ENCODE results near the gene MRPS27. TPM values are rescaled to one million over a fixed set of nuclear protein-coding genes. Genes with fewer than 3 reads are reported as not detected.
A peak's percentile ranks its signal among the peaks of the same experiment; 100 is the strongest.

The MRPS27 gene
- total RNA-seq, 4 donors from 2014 or later = 48.6 to 57.9 (median 55.1) TPM

DNA sequence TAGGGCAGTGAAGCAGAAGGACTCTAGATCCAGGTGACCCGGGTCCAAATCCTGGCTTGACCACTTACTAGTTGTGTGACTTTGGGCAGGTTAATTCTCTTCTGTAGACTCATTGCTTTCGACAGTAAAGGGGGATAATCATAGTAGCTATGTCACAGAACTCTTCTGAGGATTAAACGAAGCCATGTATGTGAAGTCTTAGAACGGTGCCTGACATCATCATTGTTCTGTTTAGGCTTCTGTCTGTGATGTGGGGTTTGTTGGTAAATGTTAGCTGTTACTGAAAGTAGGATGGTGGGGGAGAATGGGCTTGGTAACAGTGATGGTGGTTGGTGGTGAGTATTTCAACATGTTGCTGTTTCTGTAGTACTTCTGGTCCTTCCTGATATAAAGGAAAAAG lies 139.1 kb downstream of the MRPS27 start:
- WGBS, 2 donors (ENCODE audit: low coverage in 1 of 2) = 36 to 58% methylated on average over 3 of the region's 4 CpGs
- peak; percentile 10 for TF ChIP-seq POLR2AphosphoS5 (IDR thresholded peaks at IDR 0.05)
- no peak for TF ChIP-seq EP300 (IDR thresholded peaks at IDR 0.05)
- Histone ChIP-seq H3K27me3 (no peaks in the 10 kb centered on the region), H3K27ac (peak overlapping the region; percentile 40 to 84 (median 73)), H3K4me3 (no peak overlapping the region), H3K9me3 (no peaks in the 10 kb centered on the region), H3K36me3 (peaks cover 0 to 20% of the 10 kb centered on the region in 2 donors), H3K4me1 (peaks cover 0 to 76% (median 10%) of the 10 kb centered on the region in 3 donors)
- ATAC-seq = no peak

DNA sequence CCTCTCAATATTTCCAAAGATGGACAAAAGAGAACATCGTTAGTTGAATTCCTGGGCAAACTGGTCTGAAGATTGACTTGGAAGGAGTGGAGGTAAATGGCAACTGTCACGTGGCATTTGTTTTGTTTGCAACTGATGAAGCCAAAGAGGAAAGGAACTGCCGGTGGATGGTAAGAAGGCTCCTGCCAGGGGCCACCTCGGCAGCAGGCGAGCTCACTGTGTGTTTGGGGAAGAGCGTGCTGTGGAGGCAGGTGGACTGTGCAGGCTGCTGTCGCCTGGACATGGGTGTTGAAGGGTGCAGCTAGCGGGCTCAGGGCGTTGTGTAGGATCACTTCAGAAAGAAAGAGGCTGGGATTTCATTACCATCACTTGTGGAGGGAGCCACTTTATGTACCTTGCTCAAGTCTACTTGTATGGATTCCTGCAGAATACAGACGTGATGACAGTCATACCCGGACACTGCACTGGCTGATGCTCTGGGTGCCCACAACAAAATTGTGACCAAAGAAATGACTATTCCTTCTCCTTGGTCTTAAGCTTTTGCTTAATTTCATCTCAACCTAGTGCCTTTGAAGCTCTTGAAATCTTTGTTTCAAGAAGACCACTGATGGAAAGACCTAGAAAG lies 140.1 kb downstream of the MRPS27 start:
- H3K27me3 ChIP-seq = no peaks in the 10 kb centered on the region
- peaks cover 0 to 67% (median 4%) of the 10 kb centered on the region in 3 donors for H3K4me1 ChIP-seq
- 47 to 69% methylated on average over 6 to 10 of the region's 11 CpGs for WGBS, 2 donors (ENCODE audit: low coverage in 1 of 2)
- H3K36me3 ChIP-seq = peaks cover 0 to 26% of the 10 kb centered on the region in 2 donors
- peak overlapping the region; percentile 23 to 42 for H3K4me3 ChIP-seq
- TF ChIP-seq, protein P1, sequence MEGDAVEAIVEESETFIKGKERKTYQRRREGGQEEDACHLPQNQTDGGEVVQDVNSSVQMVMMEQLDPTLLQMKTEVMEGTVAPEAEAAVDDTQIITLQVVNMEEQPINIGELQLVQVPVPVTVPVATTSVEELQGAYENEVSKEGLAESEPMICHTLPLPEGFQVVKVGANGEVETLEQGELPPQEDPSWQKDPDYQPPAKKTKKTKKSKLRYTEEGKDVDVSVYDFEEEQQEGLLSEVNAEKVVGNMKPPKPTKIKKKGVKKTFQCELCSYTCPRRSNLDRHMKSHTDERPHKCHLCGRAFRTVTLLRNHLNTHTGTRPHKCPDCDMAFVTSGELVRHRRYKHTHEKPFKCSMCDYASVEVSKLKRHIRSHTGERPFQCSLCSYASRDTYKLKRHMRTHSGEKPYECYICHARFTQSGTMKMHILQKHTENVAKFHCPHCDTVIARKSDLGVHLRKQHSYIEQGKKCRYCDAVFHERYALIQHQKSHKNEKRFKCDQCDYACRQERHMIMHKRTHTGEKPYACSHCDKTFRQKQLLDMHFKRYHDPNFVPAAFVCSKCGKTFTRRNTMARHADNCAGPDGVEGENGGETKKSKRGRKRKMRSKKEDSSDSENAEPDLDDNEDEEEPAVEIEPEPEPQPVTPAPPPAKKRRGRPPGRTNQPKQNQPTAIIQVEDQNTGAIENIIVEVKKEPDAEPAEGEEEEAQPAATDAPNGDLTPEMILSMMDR (IDR thresholded peaks at IDR 0.05) = no peak
- no peak for TF ChIP-seq POLR2A (IDR thresholded peaks at IDR 0.05)
- no peak for TF ChIP-seq POLR2AphosphoS5 (IDR thresholded peaks at IDR 0.05)
- no peak for TF ChIP-seq EP300 (IDR thresholded peaks at IDR 0.05)
- peak overlapping the region; percentile 76 to 88 (median 84) for H3K27ac ChIP-seq
- peak; percentile 22 for ATAC-seq
- no peaks in the 10 kb centered on the region for H3K9me3 ChIP-seq

DNA sequence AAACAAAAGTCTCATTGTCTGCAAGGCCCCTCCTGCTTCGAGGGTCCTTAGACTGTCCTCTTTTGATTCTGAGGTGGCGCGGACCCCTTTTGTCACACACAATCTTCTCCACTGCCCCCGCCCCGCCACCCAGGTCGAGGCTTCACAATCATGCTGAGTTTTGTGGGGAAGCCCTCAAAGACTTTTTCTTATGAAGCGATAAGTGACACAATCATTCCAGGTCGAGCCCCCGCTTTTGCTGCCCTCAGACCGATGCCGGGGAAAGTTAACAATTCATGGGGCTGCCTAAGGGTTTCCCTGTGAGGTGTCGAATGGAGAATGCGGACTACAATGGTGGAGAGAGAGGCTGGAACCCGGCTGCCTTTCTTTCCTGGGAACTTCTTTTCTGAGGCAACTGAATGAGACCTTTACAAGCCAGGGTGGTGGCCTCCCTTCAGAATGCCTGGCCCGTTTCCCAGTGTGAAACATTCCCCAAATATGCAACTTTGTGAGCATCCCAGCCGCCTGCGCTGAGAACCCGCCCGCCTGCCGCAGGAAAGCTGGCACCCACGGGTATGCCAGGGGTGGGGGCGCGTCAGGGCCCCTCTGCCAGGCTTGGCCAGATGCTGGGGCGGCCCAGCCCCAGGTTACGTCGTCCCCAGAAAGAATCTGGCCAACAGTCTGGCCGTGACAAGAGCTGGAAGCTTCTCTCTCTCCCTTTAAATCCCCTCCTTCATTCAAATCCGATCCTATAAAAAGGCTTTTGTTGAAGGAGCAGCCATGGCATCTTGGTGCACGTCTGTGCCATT lies 140.8 kb downstream of the MRPS27 start:
- 36 to 52% methylated on average over 8 to 9 of the region's 29 CpGs for WGBS, 2 donors (ENCODE audit: low coverage in 1 of 2)
- H3K36me3 ChIP-seq = peaks cover 0 to 19% of the 10 kb centered on the region in 2 donors
- H3K27me3 ChIP-seq = no peaks in the 10 kb centered on the region
- H3K27ac ChIP-seq = peak overlapping the region; percentile 76 to 88 (median 84)
- no peak for TF ChIP-seq POLR2A (IDR thresholded peaks at IDR 0.05)
- TF ChIP-seq EP300 (IDR thresholded peaks at IDR 0.05) = peak; percentile 16
- TF ChIP-seq, protein P1 (IDR thresholded peaks at IDR 0.05) = no peak
- peak; percentile 72 for TF ChIP-seq POLR2AphosphoS5 (IDR thresholded peaks at IDR 0.05)
- ATAC-seq = peak; percentile 83
- peaks cover 0 to 59% (median 4%) of the 10 kb centered on the region in 3 donors for H3K4me1 ChIP-seq
- peak overlapping the region; percentile 23 to 42 for H3K4me3 ChIP-seq
- no peaks in the 10 kb centered on the region for H3K9me3 ChIP-seq

DNA sequence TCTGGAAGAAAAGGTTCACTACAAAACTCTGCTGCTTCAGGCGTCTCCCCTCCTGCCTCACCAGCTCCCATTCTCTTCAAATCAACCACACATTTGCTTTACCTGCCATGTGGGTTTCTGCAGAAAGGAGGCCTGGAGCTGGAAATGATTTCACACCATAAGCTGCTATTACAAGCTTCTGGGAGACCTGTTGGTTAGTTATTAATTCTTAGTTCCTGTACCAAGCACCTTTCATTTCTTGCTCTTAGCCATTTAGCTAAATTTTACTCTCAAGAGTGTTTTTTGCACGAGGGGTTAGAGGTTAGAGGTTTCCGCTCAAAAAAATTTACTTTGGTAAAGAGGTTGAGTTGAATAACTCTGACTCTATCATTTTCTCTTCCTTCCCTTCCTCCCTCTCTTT lies 142.5 kb downstream of the MRPS27 start:
- peaks cover 0 to 43% (median 4%) of the 10 kb centered on the region in 3 donors for H3K4me1 ChIP-seq
- no peak for ATAC-seq
- H3K27me3 ChIP-seq = no peaks in the 10 kb centered on the region
- peaks cover 0 to 11% of the 10 kb centered on the region in 2 donors for H3K36me3 ChIP-seq
- TF ChIP-seq EP300 (IDR thresholded peaks at IDR 0.05) (no peak), POLR2AphosphoS5 (IDR thresholded peaks at IDR 0.05) (no peak), POLR2A (IDR thresholded peaks at IDR 0.05) (no peak)
- TF ChIP-seq, protein P1 (IDR thresholded peaks at IDR 0.05) = no peak
- no peaks in the 10 kb centered on the region for H3K9me3 ChIP-seq
- H3K27ac ChIP-seq = peak overlapping the region; percentile 76 to 88 (median 84)
- WGBS, 2 donors (ENCODE audit: low coverage in 1 of 2) = 94% methylated on average over 2 of the region's 3 CpGs; no CpG with 5 or more reads in 1 of the 2 donors
- no peak overlapping the region for H3K4me3 ChIP-seq

DNA sequence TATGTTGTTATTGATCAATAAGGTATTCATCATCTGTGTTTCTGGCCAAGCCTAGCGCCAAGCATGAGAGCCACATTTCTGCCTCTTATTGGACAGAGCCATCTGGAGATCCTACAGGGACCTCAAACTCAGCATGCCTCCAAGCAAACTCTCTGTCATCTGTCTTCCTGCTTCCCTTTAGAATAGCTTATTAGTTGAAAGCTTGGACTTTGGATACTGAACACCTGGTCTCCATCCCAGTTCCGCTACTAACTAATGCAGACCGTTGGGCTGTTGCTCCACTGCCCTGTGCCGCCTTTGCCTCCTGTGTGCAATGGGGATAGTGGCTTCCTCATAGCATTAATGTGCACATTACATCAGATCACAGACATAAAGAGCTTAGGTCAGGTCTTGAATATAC lies 147.3 kb downstream of the MRPS27 start:
- peaks cover 5 to 19% (median 6%) of the 10 kb centered on the region in 3 donors for H3K4me1 ChIP-seq
- H3K27me3 ChIP-seq = no peaks in the 10 kb centered on the region
- WGBS, 2 donors (ENCODE audit: low coverage in 1 of 2) = 96 to 100% methylated on average over 2 to 4 of the region's 4 CpGs
- peaks cover 0 to 11% of the 10 kb centered on the region in 2 donors for H3K36me3 ChIP-seq
- no peak overlapping the region for H3K27ac ChIP-seq
- no peaks in the 10 kb centered on the region for H3K9me3 ChIP-seq
- TF ChIP-seq EP300 (IDR thresholded peaks at IDR 0.05) (no peak), POLR2A (IDR thresholded peaks at IDR 0.05) (no peak), POLR2AphosphoS5 (IDR thresholded peaks at IDR 0.05) (no peak)
- TF ChIP-seq, protein P1 (IDR thresholded peaks at IDR 0.05) = no peak
- no peak for ATAC-seq
- H3K4me3 ChIP-seq = no peak overlapping the region
